CD4-positive, alpha-beta T cell treated with Interleukin-4 for 1 hour (primary cell): ENCODE results near the gene ALLC.

ENCODE experiments used
- DNase-seq, 2 donors: peaks; one replicate each; pipeline ENCODE4 v3.0.0-alpha.2; 2020 to 2022

Gene ALLC

GRCh38 chr2:3727397-3728045 is 69.5 kb downstream of the ALLC start:
- no peak for DNase-seq

- peak in 1 of 2 donors; percentile 5 for DNase-seq
These were observed 70.4 kb downstream of the ALLC start for GRCh38 chr2:3728104-3729054.

- DNase-seq, result no peak
These were observed 71.1 kb downstream of the ALLC start for GRCh38 chr2:3729055-3729448.

GRCh38 chr2:3729786-3730185 is 71.8 kb downstream of the ALLC start:
- no peak for DNase-seq

GRCh38 chr2:3730646-3731045 is 72.6 kb downstream of the ALLC start:
- no peak for DNase-seq

- no peak for DNase-seq
These were observed 73.8 kb downstream of the ALLC start for GRCh38 chr2:3731829-3732228.

GRCh38 chr2:3736112-3736511 is 78.1 kb downstream of the ALLC start:
- no peak for DNase-seq

- DNase-seq, result no peak
These were observed 79.1 kb downstream of the ALLC start for GRCh38 chr2:3737128-3737527.

- DNase-seq, result peak in 1 of 2 donors; percentile 4
These were observed 80.5 kb downstream of the ALLC start for GRCh38 chr2:3738454-3738853.

- no peak for DNase-seq
These were observed 81.3 kb downstream of the ALLC start for GRCh38 chr2:3739313-3739712.

- no peak for DNase-seq
These were observed 83.4 kb downstream of the ALLC start for GRCh38 chr2:3741396-3741795.

- no peak for DNase-seq
These were observed 84.0 kb downstream of the ALLC start for GRCh38 chr2:3741867-3742602.

- DNase-seq, result no peak
These were observed 84.9 kb downstream of the ALLC start for GRCh38 chr2:3742743-3743508.

- DNase-seq, result no peak
These were observed 86.1 kb downstream of the ALLC start for GRCh38 chr2:3743951-3744555.

- no peak for DNase-seq
These were observed 87.9 kb downstream of the ALLC start for GRCh38 chr2:3745920-3746319.

- DNase-seq, result no peak
These were observed 89.1 kb downstream of the ALLC start for GRCh38 chr2:3747032-3747654.

- DNase-seq, result no peak
These were observed 89.8 kb downstream of the ALLC start for GRCh38 chr2:3747826-3748225.

- no peak for DNase-seq
These were observed 91.2 kb downstream of the ALLC start for GRCh38 chr2:3749201-3749600.

- no peak for DNase-seq
These were observed 93.3 kb downstream of the ALLC start for GRCh38 chr2:3751251-3751650.

- no peak for DNase-seq
These were observed 93.8 kb downstream of the ALLC start for GRCh38 chr2:3751806-3752205.
